HUES64 (cell line): ENCODE results near the gene REPIN1.

ENCODE experiments used
- H3K27ac ChIP-seq: 2 replicates; pipeline ENCODE4 v1.7.0; 2013; ENCODE audit warnings: low read depth, low read length, inconsistent platforms
- H3K27me3 ChIP-seq: 2 replicates; pipeline ENCODE4 v1.6.1; 2013; ENCODE audit warnings: mild to moderate bottlenecking, low read length; ENCODE audit not compliant: insufficient read depth
- H3K36me3 ChIP-seq: 2 replicates; pipeline ENCODE4 v1.6.1; 2013; ENCODE audit warnings: mild to moderate bottlenecking, low read length; ENCODE audit not compliant: insufficient read depth
- H3K4me1 ChIP-seq: 2 replicates; pipeline ENCODE4 v1.6.1; 2013; ENCODE audit warnings: mild to moderate bottlenecking, low read length, moderate library complexity; ENCODE audit not compliant: insufficient read depth
- H3K4me3 ChIP-seq: 2 replicates; pipeline ENCODE4 v1.5.1; 2013; ENCODE audit warnings: mild to moderate bottlenecking, low read length, moderate library complexity
- H3K9ac ChIP-seq: 2 replicates; pipeline ENCODE4 v1.6.1; 2013; ENCODE audit warnings: mild to moderate bottlenecking, low read depth, low read length
- H3K9me3 ChIP-seq: 2 replicates; pipeline ENCODE4 v1.6.1; 2013; ENCODE audit warnings: low read depth, low read length; ENCODE audit not compliant: insufficient read depth
- WGBS: fragments of 150-250, 120-280 bp; methylation state at CpG from one replicate; pipeline ENCODE4 v1.1.7; 2013; ENCODE audit warnings: missing lambda C conversion rate; 5-methylcytosine and 5-hydroxymethylcytosine counted together

Gene REPIN1

DNA sequence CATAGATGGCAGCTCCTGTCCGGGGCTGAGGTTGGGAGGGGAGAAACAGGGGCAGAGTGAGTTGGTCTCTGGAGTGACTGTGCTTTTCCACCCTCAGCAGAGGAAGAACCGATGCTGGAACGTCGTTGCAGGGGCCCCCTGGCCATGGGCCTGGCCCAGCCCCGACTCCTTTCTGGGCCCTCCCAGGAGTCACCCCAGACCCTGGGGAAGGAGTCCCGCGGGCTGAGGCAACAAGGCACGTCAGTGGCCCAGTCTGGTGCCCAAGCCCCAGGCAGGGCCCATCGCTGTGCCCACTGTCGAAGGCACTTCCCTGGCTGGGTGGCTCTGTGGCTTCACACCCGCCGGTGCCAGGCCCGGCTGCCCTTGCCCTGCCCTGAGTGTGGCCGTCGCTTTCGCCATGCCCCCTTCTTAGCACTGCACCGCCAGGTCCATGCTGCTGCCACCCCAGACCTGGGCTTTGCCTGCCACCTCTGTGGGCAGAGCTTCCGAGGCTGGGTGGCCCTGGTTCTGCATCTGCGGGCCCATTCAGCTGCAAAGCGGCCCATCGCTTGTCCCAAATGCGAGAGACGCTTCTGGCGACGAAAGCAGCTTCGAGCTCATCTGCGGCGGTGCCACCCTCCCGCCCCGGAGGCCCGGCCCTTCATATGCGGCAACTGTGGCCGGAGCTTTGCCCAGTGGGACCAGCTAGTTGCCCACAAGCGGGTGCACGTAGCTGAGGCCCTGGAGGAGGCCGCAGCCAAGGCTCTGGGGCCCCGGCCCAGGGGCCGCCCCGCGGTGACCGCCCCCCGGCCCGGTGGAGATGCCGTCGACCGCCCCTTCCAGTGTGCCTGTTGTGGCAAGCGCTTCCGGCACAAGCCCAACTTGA is 2.7 kb downstream of the REPIN1 start:
- Histone ChIP-seq H3K27me3 (no peaks in the 10 kb centered on the region), H3K36me3 (peaks cover 49% of the 10 kb centered on the region), H3K4me3 (no peak overlapping the region), H3K4me1 (peaks cover 33% of the 10 kb centered on the region), H3K9me3 (no peaks in the 10 kb centered on the region), H3K27ac (0 out of 2 replicates have a peak overlapping the region, but pooled peaks have one; percentile 10), H3K9ac (0 out of 2 replicates have a peak overlapping the region, but pooled peaks have one; percentile 96)
- 94% methylated on average over 48 of the region's 48 CpGs for WGBS

DNA sequence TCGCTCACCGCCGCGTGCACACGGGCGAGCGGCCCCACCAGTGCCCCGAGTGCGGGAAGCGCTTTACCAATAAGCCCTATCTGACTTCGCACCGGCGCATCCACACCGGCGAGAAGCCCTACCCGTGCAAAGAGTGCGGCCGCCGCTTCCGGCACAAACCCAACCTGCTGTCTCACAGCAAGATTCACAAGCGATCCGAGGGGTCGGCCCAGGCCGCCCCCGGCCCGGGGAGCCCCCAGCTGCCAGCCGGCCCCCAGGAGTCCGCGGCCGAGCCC is 3.3 kb downstream of the REPIN1 start:
- Histone ChIP-seq H3K9ac (no peak overlapping the region), H3K4me3 (no peak overlapping the region), H3K27ac (no peak overlapping the region), H3K9me3 (no peaks in the 10 kb centered on the region), H3K36me3 (peaks cover 49% of the 10 kb centered on the region), H3K27me3 (no peaks in the 10 kb centered on the region), H3K4me1 (peaks cover 38% of the 10 kb centered on the region)
- WGBS = 96% methylated on average over 30 of the region's 30 CpGs

DNA sequence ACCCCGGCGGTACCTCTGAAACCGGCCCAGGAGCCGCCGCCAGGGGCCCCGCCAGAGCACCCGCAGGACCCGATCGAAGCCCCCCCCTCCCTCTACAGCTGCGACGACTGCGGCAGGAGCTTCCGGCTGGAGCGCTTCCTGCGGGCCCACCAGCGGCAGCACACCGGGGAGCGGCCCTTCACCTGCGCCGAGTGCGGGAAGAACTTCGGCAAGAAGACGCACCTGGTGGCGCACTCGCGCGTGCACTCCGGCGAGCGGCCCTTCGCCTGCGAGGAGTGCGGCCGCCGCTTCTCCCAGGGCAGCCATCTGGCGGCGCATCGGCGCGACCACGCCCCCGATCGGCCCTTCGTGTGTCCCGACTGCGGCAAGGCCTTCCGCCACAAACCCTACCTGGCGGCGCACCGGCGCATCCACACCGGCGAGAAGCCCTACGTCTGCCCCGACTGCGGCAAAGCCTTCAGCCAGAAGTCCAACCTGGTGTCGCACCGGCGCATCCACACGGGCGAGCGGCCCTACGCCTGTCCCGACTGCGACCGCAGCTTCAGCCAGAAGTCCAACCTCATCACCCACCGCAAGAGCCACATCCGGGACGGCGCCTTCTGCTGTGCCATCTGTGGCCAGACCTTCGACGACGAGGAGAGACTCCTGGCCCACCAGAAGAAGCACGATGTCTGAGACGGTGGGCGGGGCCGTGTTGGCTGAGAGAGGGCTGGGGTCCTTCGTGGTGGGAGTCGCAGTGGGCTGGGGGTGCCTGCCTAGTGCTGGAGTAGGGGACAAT is 3.8 kb downstream of the REPIN1 start:
- no peak overlapping the region for H3K4me3 ChIP-seq
- H3K27ac ChIP-seq = no peak overlapping the region
- no peaks in the 10 kb centered on the region for H3K9me3 ChIP-seq
- WGBS = 94% methylated on average over 79 of the region's 79 CpGs
- H3K4me1 ChIP-seq = peaks cover 42% of the 10 kb centered on the region
- no peak overlapping the region for H3K9ac ChIP-seq
- no peaks in the 10 kb centered on the region for H3K27me3 ChIP-seq
- peaks cover 49% of the 10 kb centered on the region for H3K36me3 ChIP-seq

DNA sequence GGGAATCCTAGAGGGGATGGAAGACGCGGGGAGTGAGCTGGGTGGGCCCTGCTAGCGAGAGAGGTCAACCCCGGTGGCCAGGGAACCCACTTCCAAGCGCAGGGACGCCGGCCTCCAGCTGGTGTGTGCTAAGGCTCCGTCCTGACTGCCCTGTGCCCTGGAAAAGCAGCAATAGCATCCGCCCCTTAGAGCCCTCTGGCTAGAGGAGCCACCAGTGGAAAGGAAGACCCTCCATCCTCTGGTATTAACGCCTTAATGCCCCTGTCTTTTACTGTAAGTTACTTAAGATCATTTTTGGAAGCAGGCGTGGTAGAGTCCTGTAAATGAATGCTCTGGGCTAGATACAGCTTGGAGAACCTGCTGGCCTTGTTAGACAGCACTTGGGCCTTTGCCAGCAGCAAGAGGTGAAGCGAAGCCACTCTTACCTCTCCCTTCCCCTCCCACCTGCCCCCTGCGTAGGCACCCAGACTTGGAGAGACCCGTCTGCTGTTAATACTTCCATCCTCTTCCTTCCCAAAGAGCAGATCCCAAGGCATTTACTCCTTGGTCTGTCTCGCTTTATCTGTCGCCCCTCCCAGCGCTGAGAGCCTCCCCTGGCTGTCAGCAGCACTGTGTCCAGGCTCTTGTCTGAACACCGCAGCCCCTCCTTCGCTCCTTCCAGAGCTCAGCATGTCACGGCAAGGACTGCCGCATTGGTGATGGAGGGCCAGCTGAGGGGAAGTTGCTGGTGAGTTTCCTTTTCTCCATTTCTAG is 4.6 kb downstream of the REPIN1 start:
- H3K9ac ChIP-seq = no peak overlapping the region
- H3K4me3 ChIP-seq = no peak overlapping the region
- H3K36me3 ChIP-seq = peaks cover 49% of the 10 kb centered on the region
- peaks cover 44% of the 10 kb centered on the region for H3K4me1 ChIP-seq
- no peaks in the 10 kb centered on the region for H3K9me3 ChIP-seq
- 84% methylated on average over 21 of the region's 21 CpGs for WGBS
- H3K27me3 ChIP-seq = no peaks in the 10 kb centered on the region
- no peak overlapping the region; the same call in 1 of the 2 replicates for H3K27ac ChIP-seq

DNA sequence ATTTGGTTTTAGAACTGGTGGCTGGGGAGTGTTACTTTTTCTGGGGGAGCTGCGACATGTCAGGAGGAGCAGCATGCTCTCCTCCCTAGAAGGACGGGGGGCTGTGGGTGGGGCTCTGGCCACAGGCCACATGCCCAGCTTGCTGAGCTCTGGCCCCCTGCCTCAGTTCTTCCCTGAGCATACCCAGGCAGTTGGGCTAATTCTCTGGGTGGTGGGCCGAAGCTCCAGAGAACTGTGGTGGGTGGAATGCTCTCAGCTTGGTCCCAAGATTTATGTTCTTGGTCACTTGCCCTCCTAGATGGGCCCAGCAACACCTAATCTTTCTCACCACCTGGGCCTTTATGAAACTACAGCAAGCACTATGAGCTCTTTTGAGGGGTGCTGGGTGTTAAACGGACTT is 5.4 kb downstream of the REPIN1 start:
- Histone ChIP-seq H3K27ac (peak overlapping the region; percentile 39; the same call in 1 of the 2 replicates), H3K4me3 (no peak overlapping the region)
- 85% methylated on average over 4 of the region's 4 CpGs for WGBS

DNA sequence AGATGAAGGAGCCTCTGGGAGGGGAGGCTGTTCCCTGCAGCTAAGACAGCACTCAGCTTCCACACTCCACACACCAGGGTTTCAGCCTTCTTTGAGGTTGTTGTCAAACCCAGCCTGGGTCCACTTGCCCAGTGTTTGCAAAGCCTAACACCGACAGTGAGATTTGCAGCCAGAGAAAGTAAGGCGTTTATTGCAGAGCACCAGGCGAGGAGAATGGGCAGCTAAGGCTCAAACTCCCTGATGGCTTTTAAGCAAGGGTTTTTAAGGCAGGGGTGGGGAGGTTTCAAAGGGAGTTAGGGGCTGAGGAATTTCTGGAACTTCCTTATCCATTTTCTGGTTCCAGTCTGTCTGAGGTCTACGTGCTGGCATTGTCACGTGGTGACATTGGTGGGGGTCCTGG is 5.8 kb downstream of the REPIN1 start:
- H3K36me3 ChIP-seq = peaks cover 49% of the 10 kb centered on the region
- H3K27ac ChIP-seq = peak overlapping the region; percentile 39; the same call in 1 of the 2 replicates
- no peak overlapping the region for H3K4me3 ChIP-seq
- no peak overlapping the region for H3K9ac ChIP-seq
- no peaks in the 10 kb centered on the region for H3K27me3 ChIP-seq
- H3K9me3 ChIP-seq = no peaks in the 10 kb centered on the region
- H3K4me1 ChIP-seq = peaks cover 47% of the 10 kb centered on the region
- WGBS = 86% methylated on average over 5 of the region's 5 CpGs

More for the DNA sequence above, 5.4 kb downstream of the REPIN1 start:
- Histone ChIP-seq H3K36me3 (peaks cover 49% of the 10 kb centered on the region), H3K9me3 (no peaks in the 10 kb centered on the region), H3K27me3 (no peaks in the 10 kb centered on the region), H3K4me1 (peaks cover 47% of the 10 kb centered on the region), H3K9ac (no peak overlapping the region)

DNA sequence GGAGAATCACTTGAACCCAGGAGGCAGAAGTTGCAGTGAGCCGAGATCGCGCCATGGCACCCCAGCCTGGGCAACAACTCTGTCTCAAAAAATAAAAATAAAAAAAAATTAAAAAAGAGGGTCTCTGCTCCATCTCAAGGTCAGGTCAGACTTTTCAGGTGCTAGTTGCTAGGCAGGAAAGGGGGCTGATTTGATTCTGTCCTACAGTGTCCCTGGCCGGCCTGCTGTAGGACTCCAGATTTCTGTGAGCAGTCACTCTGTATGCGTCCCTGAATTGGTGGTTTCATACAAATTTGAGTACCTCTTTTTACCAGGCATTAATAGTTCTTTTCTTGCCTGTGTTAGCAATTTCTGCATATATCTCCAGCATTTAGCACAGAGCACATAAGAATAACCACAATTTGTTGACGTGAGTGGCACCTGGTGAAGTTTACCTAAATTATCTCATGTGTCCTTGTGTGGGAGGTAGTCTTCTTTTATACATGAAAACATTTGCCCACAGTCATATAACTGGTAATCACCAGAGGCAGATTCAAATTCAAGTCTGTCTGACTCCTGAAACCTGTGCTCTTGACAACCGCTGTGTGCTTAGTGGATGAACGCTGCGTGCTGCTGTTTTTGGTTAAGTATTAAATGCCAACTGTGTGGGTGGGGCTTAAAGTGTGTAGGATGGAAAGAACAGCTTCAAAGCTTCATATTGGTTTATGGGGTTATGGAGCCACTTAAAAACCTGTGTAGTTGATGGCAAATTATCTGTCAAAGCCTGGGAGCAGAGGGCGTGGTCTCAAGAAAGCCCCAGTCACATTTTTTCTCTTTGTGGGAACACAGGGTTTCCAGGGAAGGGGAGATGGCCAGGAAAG is 7.3 kb downstream of the REPIN1 start:
- Histone ChIP-seq H3K4me1 (peaks cover 45% of the 10 kb centered on the region), H3K27ac (peak overlapping the region; percentile 5; the same call in 1 of the 2 replicates), H3K36me3 (peaks cover 37% of the 10 kb centered on the region), H3K9me3 (no peaks in the 10 kb centered on the region), H3K4me3 (no peak overlapping the region), H3K9ac (no peak overlapping the region), H3K27me3 (no peaks in the 10 kb centered on the region)
- WGBS = 91% methylated on average over 10 of the region's 10 CpGs

DNA sequence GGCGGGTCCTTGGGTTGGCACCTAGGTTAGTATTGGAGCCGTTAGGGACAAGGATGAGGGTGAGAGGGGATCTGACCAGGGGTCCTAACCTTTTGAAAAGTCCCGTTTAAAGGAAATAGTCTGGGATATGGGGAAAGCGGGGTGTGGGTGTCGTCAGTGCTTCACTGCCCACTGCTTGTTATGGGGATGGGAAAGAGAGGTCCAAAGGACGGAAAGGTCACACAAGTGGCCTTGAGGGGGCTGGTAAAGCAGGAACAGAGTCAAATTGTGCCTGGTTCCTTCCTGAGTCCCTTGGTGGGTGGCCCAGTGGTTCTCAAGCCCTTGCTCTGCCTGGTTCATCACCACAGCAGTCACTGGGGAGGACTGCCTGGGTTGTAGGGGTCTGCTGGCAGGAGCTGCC is 7.9 kb downstream of the REPIN1 start:
- H3K27ac ChIP-seq = no peak overlapping the region
- no peaks in the 10 kb centered on the region for H3K9me3 ChIP-seq
- no peak overlapping the region for H3K4me3 ChIP-seq
- peaks cover 50% of the 10 kb centered on the region for H3K4me1 ChIP-seq
- 85% methylated on average over 6 of the region's 6 CpGs for WGBS
- H3K36me3 ChIP-seq = peaks cover 30% of the 10 kb centered on the region
- H3K9ac ChIP-seq = no peak overlapping the region
- no peaks in the 10 kb centered on the region for H3K27me3 ChIP-seq

DNA sequence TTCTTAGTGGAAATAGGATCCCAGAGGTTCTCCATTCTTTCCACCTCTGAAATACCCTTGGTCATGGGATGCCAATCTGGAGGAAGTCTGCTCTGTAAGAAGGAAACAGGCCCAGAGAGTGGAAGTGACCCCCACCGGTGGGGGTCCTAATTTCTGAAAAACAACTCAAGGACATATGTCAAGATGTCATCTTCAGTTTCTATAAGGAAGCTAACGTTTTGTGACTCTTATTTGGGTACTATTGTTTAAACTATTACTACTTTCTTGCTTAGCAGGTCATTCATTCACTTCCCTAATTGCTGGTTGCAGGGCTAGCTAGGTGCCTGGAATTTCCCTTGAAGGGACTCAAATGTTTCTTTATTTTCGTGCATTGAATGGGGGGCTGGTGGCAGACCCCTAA is 8.6 kb downstream of the REPIN1 start:
- Histone ChIP-seq H3K36me3 (peaks cover 25% of the 10 kb centered on the region), H3K27ac (peak overlapping the region; percentile 99; the same call in 1 of the 2 replicates), H3K4me3 (no peak overlapping the region), H3K9ac (no peak overlapping the region), H3K4me1 (peaks cover 54% of the 10 kb centered on the region), H3K9me3 (no peaks in the 10 kb centered on the region), H3K27me3 (no peaks in the 10 kb centered on the region)
- WGBS = 59% methylated on average over 2 of the region's 3 CpGs

DNA sequence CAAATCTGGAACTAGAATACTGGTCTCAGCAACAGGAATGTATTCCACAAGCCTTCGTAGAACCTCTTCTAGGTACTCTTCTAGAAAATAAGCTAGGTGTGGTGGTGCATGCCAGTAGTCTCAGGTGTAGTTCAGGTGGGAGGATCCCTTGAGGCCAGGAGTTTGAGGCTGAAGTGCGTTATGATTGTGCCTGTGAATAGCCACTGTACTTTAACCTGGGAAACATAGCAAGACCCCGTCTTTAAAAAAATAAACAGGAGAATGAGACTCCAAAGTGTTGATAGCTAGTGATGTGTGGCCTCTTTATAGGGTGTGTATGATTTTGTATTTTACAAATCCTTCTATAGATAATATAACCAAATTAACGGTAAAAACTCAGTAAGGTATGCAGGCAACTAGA is 9.0 kb downstream of the REPIN1 start:
- Histone ChIP-seq H3K36me3 (peaks cover 21% of the 10 kb centered on the region), H3K4me1 (peaks cover 58% of the 10 kb centered on the region), H3K27ac (peak overlapping the region; percentile 99), H3K9ac (no peak overlapping the region), H3K27me3 (no peaks in the 10 kb centered on the region), H3K4me3 (peak overlapping the region; percentile 77; the same call in 1 of the 2 replicates), H3K9me3 (no peaks in the 10 kb centered on the region)
- WGBS = 80% methylated on average over 3 of the region's 4 CpGs
